AG04449 (cell line): ENCODE data around the gene RPLP2.

Experiments
- CTCF ChIA-PET: fragments of 350-600 bp; formaldehyde crosslinking; extraction: SDS; loops from one replicate; lab custom pipeline; 2021; ENCODE audit warnings: antibody characterized with exemption; lab: Yijun Ruan, JAX
- POLR2A ChIA-PET: fragments of 400-600, 350-600 bp; formaldehyde crosslinking; extraction: SDS; loops from one replicate; lab custom pipeline; 2020; ENCODE audit warnings: antibody characterized with exemption, inconsistent platforms; lab: Yijun Ruan, JAX
- DNase-seq: peaks from one replicate; pipeline ENCODE4 v3.0.0-alpha.2; 2010; ENCODE audit warnings: low read depth, low spot score
- H3K4me3 ChIP-seq: 2 replicates; pipeline ENCODE4 v1.5.1; 2011; ENCODE audit warnings: low read depth, mild to moderate bottlenecking, control low read depth, low read length
- CTCF ChIP-seq: IDR thresholded peaks from one replicate; pipeline ENCODE4 v1.5.1; 2011; ENCODE audit warnings: mild to moderate bottlenecking, moderate library complexity, low read length, control low read depth, inconsistent platforms; ENCODE audit not compliant: insufficient read depth; ENCODE audit errors: missing control alignments

The RPLP2 gene

GRCh38 chr11:763549-764321 is 46.0 kb upstream of the RPLP2 start:
- ChIA-PET CTCF (interaction anchor here (0.6 to 4.8 kb wide), 5 partner anchors 13 to 52 kb away, joined by 3 to 25 read pairs (median 3); partner anchors contain the start of genes GATD1 and TALDO1), POLR2A (interaction anchor here (1.0 to 1.6 kb wide), 4 partner anchors 12 to 57 kb away, joined by 3 read pairs; partner anchors contain the start of gene TALDO1)
- DNase-seq = no peak

GRCh38 chr11:764322-765024 is 45.3 kb upstream of the RPLP2 start:
- H3K4me3 ChIP-seq = no peak overlapping the region
- ChIA-PET CTCF (interaction anchor here (0.6 to 4.8 kb wide), 5 partner anchors 12 to 53 kb away, joined by 3 to 25 read pairs (median 6); partner anchors contain the start of genes GATD1 and TALDO1), POLR2A (interaction anchor here (1.0 to 1.6 kb wide), 4 partner anchors 11 to 58 kb away, joined by 3 read pairs; partner anchors contain the start of gene TALDO1)
- DNase-seq = no peak
- TF ChIP-seq CTCF = no peak

More at GRCh38 chr11:763549-764321, 46.0 kb upstream of the RPLP2 start:
- no peak for TF ChIP-seq CTCF
- H3K4me3 ChIP-seq = no peak overlapping the region

GRCh38 chr11:765025-765801 is 44.6 kb upstream of the RPLP2 start:
- no peak overlapping the region for H3K4me3 ChIP-seq
- TF ChIP-seq CTCF = peak; percentile 68
- DNase-seq = no peak
- POLR2A ChIA-PET = interaction anchor here (0.6 to 1.4 kb wide), 2 partner anchors 44 to 58 kb away, joined by 3 to 4 read pairs; no protein-coding TSS in a partner anchor
- CTCF ChIA-PET = interaction anchor here (1.0 to 4.8 kb wide), 5 partner anchors 12 to 211 kb away, joined by 3 to 25 read pairs (median 6); partner anchors contain the start of gene GATD1

- ChIA-PET CTCF (interaction anchor here (1.0 to 4.8 kb wide), 4 partner anchors 11 to 211 kb away, joined by 3 to 25 read pairs (median 5); partner anchors contain the start of gene GATD1), POLR2A (interaction anchor here (0.6 kb wide), 1 partner anchor 43 kb away, joined by 4 read pairs; no protein-coding TSS in a partner anchor)
- TF ChIP-seq CTCF = no peak
- H3K4me3 ChIP-seq = no peak overlapping the region
- no peak for DNase-seq
Observed at GRCh38 chr11:765802-766091, 44.0 kb upstream of the RPLP2 start.

- ChIA-PET CTCF (interaction anchor here (1.0 to 4.8 kb wide), 4 partner anchors 11 to 212 kb away, joined by 3 to 25 read pairs (median 5); partner anchors contain the start of gene GATD1), POLR2A (interaction anchor here (0.6 kb wide), 1 partner anchor 43 kb away, joined by 4 read pairs; no protein-coding TSS in a partner anchor)
- no peak for TF ChIP-seq CTCF
- no peak for DNase-seq
- H3K4me3 ChIP-seq = no peak overlapping the region
Observed at GRCh38 chr11:766106-766935, 43.4 kb upstream of the RPLP2 start.
